Esophagus squamous epithelium (tissue), 4 donors: ENCODE data around the gene PDZRN3.

Experiments used
- CTCF ChIP-seq, 6 experiments: fragments of 450-650 bp in 4 of 6; fragments of 200-600 bp in 2 of 6; sonication (generic) in 2 of 6; IDR thresholded peaks; one replicate each; pipeline ENCODE4 v1.5.1; 2016 to 2019; ENCODE audit warnings: antibody characterized with exemption in 6 of 6, mild to moderate bottlenecking in 4 of 6, moderate library complexity in 4 of 6
- POLR2A ChIP-seq, 4 donors: fragments of 450-650 bp; IDR thresholded peaks; one replicate each; pipeline ENCODE4 v1.6.1; 2017; ENCODE audit warnings: antibody characterized with exemption in 4 of 4, mild to moderate bottlenecking in 4 of 4, moderate library complexity in 3 of 4

- TF ChIP-seq POLR2A (IDR thresholded peaks at IDR 0.05) (no peak), CTCF (IDR thresholded peaks at IDR 0.05) (no peak)
These were observed 246.5 kb downstream of the PDZRN3 start for GRCh38 chr3:73378207-73378606.
